Caco-2 (cell line): ENCODE results near the gene ACADM. TPM values are rescaled to one million over a fixed set of nuclear protein-coding genes. Genes with fewer than 3 reads are reported as not detected.

Experiments used
- BruUV-seq: library from RNA; stranded (reverse); fragments of 400-500 nt; replicated peaks from 2 replicates; lab custom pipeline; 2021; lab: Mats Ljungman, UMichigan
- CTCF ChIA-PET: fragments of 300-600 bp; sonication (Branson Sonifier 250); formaldehyde crosslinking; loops from one replicate; lab custom pipeline; 2022; ENCODE audit warnings: antibody characterized with exemption; lab: Charles Lee
- POLR2A ChIA-PET: fragments of 300-600 bp; sonication (Branson Sonifier 250); formaldehyde crosslinking; loops from one replicate; lab custom pipeline; 2022; ENCODE audit warnings: antibody characterized with exemption; lab: Charles Lee
- DNase-seq, 2 experiments: peaks; one replicate each; pipeline versions ENCODE4 v3.0.0 to v3.0.0-alpha.2; 2020 to 2022
- H3K27me3 ChIP-seq: replicated peaks from 2 replicates; pipeline ENCODE4 v1.6.0; 2011; ENCODE audit warnings: low read length; ENCODE audit not compliant: control insufficient read depth, insufficient read depth
- H3K36me3 ChIP-seq: 2 replicates; pipeline ENCODE4 v1.5.1; 2011; ENCODE audit warnings: low read length; ENCODE audit not compliant: control insufficient read depth, insufficient read depth
- H3K4me1 ChIP-seq: fragments of 250-450 bp; sonication (Bioruptor Pico); 2 replicates; pipeline ENCODE4 v1.5.1; 2020; ENCODE audit warnings: mild to moderate bottlenecking
- H3K4me3 ChIP-seq: 2 replicates; pipeline ENCODE4 v1.5.1; 2011; ENCODE audit warnings: low read depth, mild to moderate bottlenecking, control low read depth, low read length
- H3K9me3 ChIP-seq: fragments of 250-450 bp; sonication (Bioruptor Pico); 2 replicates; pipeline ENCODE4 v1.5.1; 2020; ENCODE audit warnings: mild to moderate bottlenecking, moderate library complexity
- H3K27ac Mint-ChIP-seq: one replicate; pipeline ENCODE4 v1.8.0; 2022; ENCODE audit warnings: mixed read lengths; ENCODE audit not compliant: unreplicated experiment
- H3K27me3 Mint-ChIP-seq: one replicate; pipeline ENCODE4 v1.8.0; 2022; ENCODE audit warnings: mixed read lengths; ENCODE audit not compliant: insufficient read depth, unreplicated experiment
- H3K36me3 Mint-ChIP-seq: one replicate; pipeline ENCODE4 v1.8.0; 2022; ENCODE audit warnings: mild to moderate bottlenecking, mixed read lengths; ENCODE audit not compliant: insufficient read depth, unreplicated experiment
- H3K4me1 Mint-ChIP-seq: one replicate; pipeline ENCODE4 v1.8.0; 2022; ENCODE audit warnings: low read depth, mixed read lengths; ENCODE audit not compliant: unreplicated experiment
- H3K4me3 Mint-ChIP-seq: one replicate; pipeline ENCODE4 v1.8.0; 2022; ENCODE audit warnings: mild to moderate bottlenecking, moderate library complexity, mixed read lengths; ENCODE audit not compliant: unreplicated experiment
- H3K9me3 Mint-ChIP-seq: one replicate; pipeline ENCODE4 v1.8.0; 2022; ENCODE audit warnings: mixed read lengths; ENCODE audit not compliant: unreplicated experiment
- intact Hi-C: fragments of 100-400 bp; cut with micrococcal nuclease; formaldehyde crosslinking; loops from one replicate; pipeline ENCODE4 v1.10.0; 2022; ENCODE audit not compliant: unreplicated experiment
- total RNA-seq: library from RNA; stranded (reverse); gene quantifications from 2 replicates; pipeline ENCODE4 v1.2.3, GENCODE V29; 2022
- TF ChIP-seq, protein P1 (sequence below), 2 experiments: fragments of 200-600 bp in 1 of 2; IDR thresholded peaks; 1 replicate in 1 of 2; 2 replicates in 1 of 2; pipeline versions ENCODE4 v1.5.1 to v1.8.0; 2011 to 2022; ENCODE audit warnings: antibody characterized with exemption in 1 of 2, control low read depth in 1 of 2, inconsistent platforms in 1 of 2, low read depth in 1 of 2, low read length in 1 of 2, mild to moderate bottlenecking in 1 of 2, moderate library complexity in 1 of 2; ENCODE audit not compliant: insufficient read depth in 1 of 2, severe bottlenecking in 1 of 2, unreplicated experiment in 1 of 2

Gene ACADM
- total RNA-seq, 1 experiment from 2014 or later, result 44.4 TPM

DNA sequence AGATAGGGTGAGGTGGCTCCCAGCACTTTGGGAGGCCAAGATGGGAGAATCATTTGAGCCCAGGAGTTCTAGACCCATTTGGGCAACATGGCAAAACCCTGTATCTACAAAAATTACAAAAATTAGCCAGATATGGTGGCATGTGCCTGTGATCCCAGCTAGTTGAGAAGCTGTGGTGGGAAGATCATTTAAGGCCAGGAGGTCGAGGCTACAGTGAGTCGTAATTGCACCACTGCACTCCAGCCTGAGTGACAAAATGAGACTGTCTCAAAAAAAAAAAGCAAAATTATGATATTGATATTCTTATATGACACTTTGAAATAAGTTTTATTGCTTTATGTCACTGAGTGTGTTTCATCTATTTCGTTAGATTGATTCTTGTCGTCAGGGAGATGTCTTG, 7.4 kb downstream of the ACADM start:
- BruUV-seq, result no TSS peak

DNA sequence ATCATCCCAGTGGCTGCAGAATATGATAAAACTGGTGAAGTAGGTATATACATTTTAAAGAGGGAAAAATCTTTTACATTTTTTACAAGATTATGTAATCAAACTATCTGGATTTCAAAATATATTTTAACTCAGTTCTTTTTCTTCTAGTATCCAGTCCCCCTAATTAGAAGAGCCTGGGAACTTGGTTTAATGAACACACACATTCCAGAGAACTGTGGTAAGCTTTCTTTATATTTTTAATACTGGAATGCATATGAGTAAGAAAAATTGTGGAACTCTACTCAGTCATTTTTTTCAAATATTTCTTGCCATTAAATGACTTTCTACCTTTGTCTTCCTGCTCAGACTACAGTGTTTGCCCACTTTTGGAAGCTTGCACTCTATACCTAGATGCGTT, 8.2 kb downstream of the ACADM start:
- Mint-ChIP-seq H3K27ac (no peak overlapping the region), H3K4me1 (no peaks in the 10 kb centered on the region), H3K27me3 (no peaks in the 10 kb centered on the region), H3K4me3 (no peak overlapping the region), H3K9me3 (no peaks in the 10 kb centered on the region), H3K36me3 (peaks cover 9% of the 10 kb centered on the region)
- H3K4me1 ChIP-seq, result no peaks in the 10 kb centered on the region; the same call in 1 of the 2 replicates
- intact Hi-C loops, result no loop called here
- H3K9me3 ChIP-seq, result no peaks in the 10 kb centered on the region
- DNase-seq, result no peak
- H3K27me3 ChIP-seq, result no peaks in the 10 kb centered on the region
- ChIA-PET CTCF (no interaction called here), POLR2A (interaction anchor here (0.7 kb wide), 1 partner anchor 44 kb away, joined by 3 read pairs; no protein-coding TSS in a partner anchor)
- no peak overlapping the region for H3K4me3 ChIP-seq
- no peaks in the 10 kb centered on the region for H3K36me3 ChIP-seq
- no TSS peak for BruUV-seq
- TF ChIP-seq, protein P1, sequence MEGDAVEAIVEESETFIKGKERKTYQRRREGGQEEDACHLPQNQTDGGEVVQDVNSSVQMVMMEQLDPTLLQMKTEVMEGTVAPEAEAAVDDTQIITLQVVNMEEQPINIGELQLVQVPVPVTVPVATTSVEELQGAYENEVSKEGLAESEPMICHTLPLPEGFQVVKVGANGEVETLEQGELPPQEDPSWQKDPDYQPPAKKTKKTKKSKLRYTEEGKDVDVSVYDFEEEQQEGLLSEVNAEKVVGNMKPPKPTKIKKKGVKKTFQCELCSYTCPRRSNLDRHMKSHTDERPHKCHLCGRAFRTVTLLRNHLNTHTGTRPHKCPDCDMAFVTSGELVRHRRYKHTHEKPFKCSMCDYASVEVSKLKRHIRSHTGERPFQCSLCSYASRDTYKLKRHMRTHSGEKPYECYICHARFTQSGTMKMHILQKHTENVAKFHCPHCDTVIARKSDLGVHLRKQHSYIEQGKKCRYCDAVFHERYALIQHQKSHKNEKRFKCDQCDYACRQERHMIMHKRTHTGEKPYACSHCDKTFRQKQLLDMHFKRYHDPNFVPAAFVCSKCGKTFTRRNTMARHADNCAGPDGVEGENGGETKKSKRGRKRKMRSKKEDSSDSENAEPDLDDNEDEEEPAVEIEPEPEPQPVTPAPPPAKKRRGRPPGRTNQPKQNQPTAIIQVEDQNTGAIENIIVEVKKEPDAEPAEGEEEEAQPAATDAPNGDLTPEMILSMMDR (IDR thresholded peaks at IDR 0.05; ENCODE audit: insufficient read depth in 1 of 2, low read depth in 1 of 2, low read length in 1 of 2, severe bottlenecking in 1 of 2, unreplicated experiment in 1 of 2), result no peak

More for the DNA sequence above, 7.4 kb downstream of the ACADM start:
- no peak overlapping the region for H3K4me3 Mint-ChIP-seq
- TF ChIP-seq, protein P1 (IDR thresholded peaks at IDR 0.05; ENCODE audit: insufficient read depth in 1 of 2, low read depth in 1 of 2, low read length in 1 of 2, severe bottlenecking in 1 of 2, unreplicated experiment in 1 of 2), result no peak
- H3K4me1 ChIP-seq, result peaks cover 3% of the 10 kb centered on the region; the same call in 1 of the 2 replicates
- H3K9me3 Mint-ChIP-seq, result no peaks in the 10 kb centered on the region
- H3K4me1 Mint-ChIP-seq, result no peaks in the 10 kb centered on the region
- H3K27me3 Mint-ChIP-seq, result no peaks in the 10 kb centered on the region
- H3K4me3 ChIP-seq, result no peak overlapping the region
- H3K9me3 ChIP-seq, result no peaks in the 10 kb centered on the region
- no peak overlapping the region for H3K27ac Mint-ChIP-seq
- no peak for DNase-seq
- intact Hi-C loops, result no loop called here
- no peaks in the 10 kb centered on the region for H3K36me3 ChIP-seq
- peaks cover 9% of the 10 kb centered on the region for H3K36me3 Mint-ChIP-seq
- no peaks in the 10 kb centered on the region for H3K27me3 ChIP-seq
- POLR2A ChIA-PET, result no interaction called here
- CTCF ChIA-PET, result no interaction called here

DNA sequence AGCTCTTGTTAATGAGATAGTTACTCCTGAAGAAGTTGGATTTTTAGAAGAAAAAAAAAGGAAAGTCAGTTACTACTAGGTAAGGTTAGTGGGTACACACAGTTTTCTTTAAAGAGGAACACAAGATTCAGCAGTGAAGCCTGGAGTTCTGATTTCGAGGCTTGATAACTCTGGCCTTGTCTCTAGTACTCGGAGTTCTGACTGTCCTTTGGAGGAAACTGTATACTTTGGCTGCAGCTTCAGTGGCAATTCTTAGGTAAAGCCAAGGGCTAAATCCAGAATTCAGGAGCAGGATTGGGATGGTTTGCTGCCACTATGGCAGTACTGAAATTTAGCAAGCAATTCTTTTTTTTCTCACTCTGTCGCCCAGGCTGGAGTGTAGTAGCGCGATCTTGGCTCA, 9.2 kb downstream of the ACADM start:
- H3K27me3 ChIP-seq, result no peaks in the 10 kb centered on the region
- DNase-seq, result no peak
- Mint-ChIP-seq H3K4me3 (no peak overlapping the region), H3K9me3 (no peaks in the 10 kb centered on the region), H3K27ac (no peak overlapping the region), H3K27me3 (no peaks in the 10 kb centered on the region), H3K4me1 (no peaks in the 10 kb centered on the region), H3K36me3 (peaks cover 9% of the 10 kb centered on the region)
- CTCF ChIA-PET, result no interaction called here
- H3K4me1 ChIP-seq, result no peaks in the 10 kb centered on the region
- intact Hi-C loops, result no loop called here
- TF ChIP-seq, protein P1 (IDR thresholded peaks at IDR 0.05; ENCODE audit: insufficient read depth in 1 of 2, low read depth in 1 of 2, low read length in 1 of 2, severe bottlenecking in 1 of 2, unreplicated experiment in 1 of 2), result no peak
- BruUV-seq, result no TSS peak
- no peak overlapping the region for H3K4me3 ChIP-seq
- no peaks in the 10 kb centered on the region for H3K36me3 ChIP-seq
- POLR2A ChIA-PET, result no interaction called here
- H3K9me3 ChIP-seq, result no peaks in the 10 kb centered on the region
